ENCODE results near the gene HSD11B2. TPM values are rescaled to one million over a fixed set of nuclear protein-coding genes. Genes with fewer than 3 reads are reported as not detected.
A peak's percentile ranks its signal among the peaks of the same experiment; 100 is the strongest.

The HSD11B2 gene
- total and polyA plus RNA-seq, 2 of the 8 experiments (the other 6 are each of a cell fraction or from before 2014, with no cell fraction given) = 28.7 to 32.9 TPM

DNA sequence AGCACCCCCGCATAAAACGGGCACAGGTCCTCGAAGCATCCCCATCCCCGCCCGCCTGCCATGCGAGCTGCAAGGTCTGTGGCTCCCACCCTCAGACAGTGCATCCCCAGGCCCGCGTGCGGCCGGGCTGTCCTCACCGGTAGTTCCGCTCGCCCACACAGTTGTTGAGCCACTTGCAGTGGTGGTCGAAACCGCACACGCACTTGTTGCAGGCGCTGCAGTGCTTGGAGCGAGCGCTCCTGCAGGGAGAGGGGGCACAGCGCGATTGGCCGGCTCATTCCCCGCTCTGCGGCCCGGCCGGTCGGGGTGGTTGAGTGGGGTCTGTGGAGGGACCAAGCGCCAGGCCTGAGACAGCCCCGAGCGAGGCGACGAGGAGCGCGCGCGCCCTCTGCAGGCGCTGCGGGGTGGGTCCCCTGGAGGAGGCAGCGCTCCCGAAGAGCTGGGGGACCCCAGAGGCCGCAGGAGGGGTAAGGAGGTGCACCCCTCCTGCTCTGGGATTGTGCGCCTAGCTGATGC lies 31.6 kb upstream of the HSD11B2 start (continued):
- TF ChIP-seq, protein P1, sequence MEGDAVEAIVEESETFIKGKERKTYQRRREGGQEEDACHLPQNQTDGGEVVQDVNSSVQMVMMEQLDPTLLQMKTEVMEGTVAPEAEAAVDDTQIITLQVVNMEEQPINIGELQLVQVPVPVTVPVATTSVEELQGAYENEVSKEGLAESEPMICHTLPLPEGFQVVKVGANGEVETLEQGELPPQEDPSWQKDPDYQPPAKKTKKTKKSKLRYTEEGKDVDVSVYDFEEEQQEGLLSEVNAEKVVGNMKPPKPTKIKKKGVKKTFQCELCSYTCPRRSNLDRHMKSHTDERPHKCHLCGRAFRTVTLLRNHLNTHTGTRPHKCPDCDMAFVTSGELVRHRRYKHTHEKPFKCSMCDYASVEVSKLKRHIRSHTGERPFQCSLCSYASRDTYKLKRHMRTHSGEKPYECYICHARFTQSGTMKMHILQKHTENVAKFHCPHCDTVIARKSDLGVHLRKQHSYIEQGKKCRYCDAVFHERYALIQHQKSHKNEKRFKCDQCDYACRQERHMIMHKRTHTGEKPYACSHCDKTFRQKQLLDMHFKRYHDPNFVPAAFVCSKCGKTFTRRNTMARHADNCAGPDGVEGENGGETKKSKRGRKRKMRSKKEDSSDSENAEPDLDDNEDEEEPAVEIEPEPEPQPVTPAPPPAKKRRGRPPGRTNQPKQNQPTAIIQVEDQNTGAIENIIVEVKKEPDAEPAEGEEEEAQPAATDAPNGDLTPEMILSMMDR (IDR thresholded peaks at IDR 0.05; ENCODE audit: control extremely low read depth in 1 of 3, insufficient read depth in 1 of 3, low read depth in 1 of 3, low read length in 3 of 3) = peak in 2 of 3 experiments; percentile 86 to 96; a peak in 3 of 4 replicates
- 0 out of 2 replicates have a peak, but pooled peaks have one; percentile 22 for TF ChIP-seq TAF1 (IDR thresholded peaks at IDR 0.05; ENCODE audit: low read depth, low read length)
- peak; percentile 34 to 63; a peak in 1 of 4 replicates for TF ChIP-seq HDAC2 (IDR thresholded peaks at IDR 0.05; ENCODE audit: borderline replicate concordance in 1 of 2, low read depth in 2 of 2, low read length in 2 of 2)
- TF ChIP-seq YY1 (IDR thresholded peaks at IDR 0.05; ENCODE audit: low read depth, low read length) = no peak
- TF ChIP-seq BCL11A (IDR thresholded peaks at IDR 0.05; ENCODE audit: low read depth in 2 of 2, low read length in 2 of 2) = no peak
